HCT116 (cell line): Measurements from ENCODE around the gene LAD1. TPM values are rescaled to one million over a fixed set of nuclear protein-coding genes. Genes with fewer than 3 reads are reported as not detected.

Source experiments
- ATAC-seq: fragments of 200-7000 bp; cut with Tn5 transposase; 2 replicates; pipeline ENCODE4 v1.9.1; 2020; ENCODE audit warnings: mild to moderate bottlenecking, moderate library complexity
- BruUV-seq: library from RNA; stranded (reverse); fragments of 400-500 nt; replicated peaks from 2 replicates; lab custom pipeline; 2021; lab: Mats Ljungman, UMichigan
- CTCF ChIA-PET: fragments of 300-600 bp; sonication (Branson Sonifier 250); formaldehyde crosslinking; loops from one replicate; lab custom pipeline; 2021; ENCODE audit warnings: antibody characterized with exemption; lab: Charles Lee
- POLR2A ChIA-PET: fragments of 300-600, 350-600 bp; sonication (Branson Sonifier 250); formaldehyde crosslinking; loops from one replicate; lab custom pipeline; 2021; ENCODE audit warnings: antibody characterized with exemption; lab: Charles Lee
- RAD21 ChIA-PET, 2 experiments: fragments of 300-600 bp; sonication (Branson Sonifier 250); formaldehyde crosslinking; loops; one replicate each; lab custom pipeline; 2023; ENCODE audit warnings: low total read pairs in 2 of 2; ENCODE audit not compliant: uncharacterized antibody in 2 of 2, unreplicated experiment in 2 of 2, low non-redundant PET in 1 of 2; lab: Charles Lee
- DNase-seq: peaks from one replicate; pipeline ENCODE4 v3.0.0-alpha.2; 2010; ENCODE audit warnings: low read depth, low spot score
- H2AFZ ChIP-seq: fragments of 200-600 bp; shearing (Covaris generic), sonication (generic); 2 replicates; pipeline ENCODE4 v1.6.1; 2017; ENCODE audit warnings: low read depth, mixed run types, mixed read lengths, antibody characterized with exemption, low read length; ENCODE audit not compliant: poor library complexity, severe bottlenecking
- H3K27ac ChIP-seq: 2 replicates; pipeline ENCODE4 v1.5.1; 2012; ENCODE audit warnings: low read depth, low read length
- H3K27me3 ChIP-seq: fragments of 200-600 bp; sonication (generic); 2 replicates; pipeline ENCODE4 v1.6.1; 2016; ENCODE audit warnings: mixed run types, low read length, mixed read lengths; ENCODE audit not compliant: insufficient read depth
- H3K36me3 ChIP-seq, 2 experiments: fragments of 200-500 bp in 1 of 2; fragments of 200-600 bp in 1 of 2; sonication (Bioruptor generic) in 1 of 2; sonication (generic) in 1 of 2; 2 replicates each; pipeline versions ENCODE4 v1.5.1 to v1.6.1; 2014 to 2016; ENCODE audit warnings: low read length in 2 of 2, inconsistent platforms in 1 of 2, mixed read lengths in 1 of 2, mixed run types in 1 of 2; ENCODE audit not compliant: insufficient read depth in 2 of 2, control insufficient read depth in 1 of 2
- H3K4me1 ChIP-seq, 2 experiments: fragments of 200-600 bp in 1 of 2; sonication (generic) in 1 of 2; 2 replicates each; pipeline versions ENCODE4 v1.5.1 to v1.6.1; 2012 to 2017; ENCODE audit warnings: low read length in 2 of 2, inconsistent platforms in 1 of 2, mild to moderate bottlenecking in 1 of 2, mixed read lengths in 1 of 2, mixed run types in 1 of 2, moderate library complexity in 1 of 2; ENCODE audit not compliant: insufficient read depth in 2 of 2, control insufficient read depth in 1 of 2
- H3K4me2 ChIP-seq: fragments of 200-600 bp; sonication (generic); 2 replicates; pipeline ENCODE4 v1.6.1; 2017; ENCODE audit warnings: mixed run types, low read length, mixed read lengths
- H3K4me3 ChIP-seq, 2 experiments: fragments of 200-600 bp in 1 of 2; sonication (generic) in 1 of 2; replicated peaks in 1 of 2; 2 replicates each; pipeline ENCODE4 v1.5.1; 2011 to 2016; ENCODE audit warnings: low read length in 2 of 2, control low read depth in 1 of 2, low read depth in 1 of 2, mild to moderate bottlenecking in 1 of 2, mixed read lengths in 1 of 2, mixed run types in 1 of 2
- H3K79me2 ChIP-seq: fragments of 200-600 bp; sonication (generic); 2 replicates; pipeline ENCODE4 v1.6.1; 2017; ENCODE audit warnings: mild to moderate bottlenecking, mixed run types, low read length, moderate library complexity, mixed read lengths; ENCODE audit not compliant: insufficient read depth
- H3K9ac ChIP-seq: fragments of 200-600 bp; sonication (generic); 2 replicates; pipeline ENCODE4 v1.6.1; 2016; ENCODE audit warnings: low read length, mixed read lengths
- H3K9me2 ChIP-seq: fragments of 200-600 bp; sonication (generic), shearing (Covaris generic); 2 replicates; pipeline ENCODE4 v1.6.1; 2017; ENCODE audit warnings: mixed run types, mild to moderate bottlenecking, moderate library complexity; ENCODE audit not compliant: insufficient read depth
- H3K9me3 ChIP-seq, 2 experiments: fragments of 200-500 bp in 1 of 2; fragments of 200-600 bp in 1 of 2; sonication (Bioruptor generic) in 1 of 2; sonication (generic) in 1 of 2; 2 replicates each; pipeline ENCODE4 v1.6.1; 2014 to 2017; ENCODE audit warnings: low read length in 2 of 2, mixed read lengths in 2 of 2, inconsistent platforms in 1 of 2, low read depth in 1 of 2, mild to moderate bottlenecking in 1 of 2, mixed run types in 1 of 2, moderate library complexity in 1 of 2; ENCODE audit not compliant: control insufficient read depth in 1 of 2, insufficient read depth in 1 of 2
- H4K20me1 ChIP-seq: fragments of 200-600 bp; sonication (generic), shearing (Covaris generic); 2 replicates; pipeline ENCODE4 v1.6.1; 2017; ENCODE audit warnings: mixed run types, mild to moderate bottlenecking, moderate library complexity; ENCODE audit not compliant: insufficient read depth
- ATF3 ChIP-seq: IDR thresholded peaks from 2 replicates; pipeline ENCODE4 v1.6.1; 2012
- CEBPB ChIP-seq: IDR thresholded peaks from 2 replicates; pipeline ENCODE4 v1.6.1; 2012; ENCODE audit warnings: low read depth
- CTCF ChIP-seq, 3 experiments: fragments of 200-600 bp in 1 of 3; sonication (generic) in 1 of 3; IDR thresholded peaks in 2 of 3; conservative IDR thresholded peaks in 1 of 3; 2 replicates each; pipeline ENCODE4 v1.5.1; 2012 to 2017; ENCODE audit warnings: low read depth in 2 of 3, low read length in 2 of 3, antibody characterized with exemption in 1 of 3, borderline replicate concordance in 1 of 3, control low read depth in 1 of 3, mild to moderate bottlenecking in 1 of 3, mixed read lengths in 1 of 3, mixed run types in 1 of 3, moderate library complexity in 1 of 3; ENCODE audit not compliant: insufficient read depth in 1 of 3
- EGR1 ChIP-seq: IDR thresholded peaks from 2 replicates; pipeline ENCODE4 v1.6.1; 2012; ENCODE audit warnings: low read depth
- ELF1 ChIP-seq: IDR thresholded peaks from 2 replicates; pipeline ENCODE4 v1.6.1; 2012; ENCODE audit warnings: low read depth, borderline replicate concordance
- EZH2 ChIP-seq: fragments of 200-600 bp; sonication (generic); IDR thresholded peaks from 2 replicates; pipeline ENCODE4 v1.6.1; 2017; ENCODE audit warnings: antibody characterized with exemption, mixed run types
- EZH2phosphoT487 ChIP-seq: fragments of 200-600 bp; IDR thresholded peaks from 2 replicates; pipeline ENCODE4 v1.6.1; 2018; ENCODE audit warnings: antibody characterized with exemption, borderline replicate concordance
- FOSL1 ChIP-seq: IDR thresholded peaks from 2 replicates; pipeline ENCODE4 v1.6.1; 2012; ENCODE audit warnings: low read depth
- JUND ChIP-seq: IDR thresholded peaks from 2 replicates; pipeline ENCODE4 v1.6.1; 2012
- MAX ChIP-seq: IDR thresholded peaks from 2 replicates; pipeline ENCODE4 v1.6.1; 2012
- POLR2A ChIP-seq: IDR thresholded peaks from 2 replicates; pipeline ENCODE4 v1.7.0; 2011; ENCODE audit warnings: borderline replicate concordance; ENCODE audit not compliant: insufficient read depth, insufficient read length; ENCODE audit errors: extremely low read depth
- POLR2AphosphoS5 ChIP-seq: IDR thresholded peaks from 2 replicates; pipeline ENCODE4 v1.6.1; 2011; ENCODE audit warnings: mild to moderate bottlenecking, low read depth, low read length, moderate library complexity
- RAD21 ChIP-seq: IDR thresholded peaks from 2 replicates; pipeline ENCODE4 v1.6.1; 2012; ENCODE audit warnings: low read depth, mild to moderate bottlenecking
- REST ChIP-seq: IDR thresholded peaks from 2 replicates; pipeline ENCODE4 v1.6.1; 2012; ENCODE audit warnings: low read depth
- SIN3A ChIP-seq: IDR thresholded peaks from 2 replicates; pipeline ENCODE4 v1.6.1; 2012; ENCODE audit warnings: low read depth
- SP1 ChIP-seq: IDR thresholded peaks from 2 replicates; pipeline ENCODE4 v1.6.1; 2012; ENCODE audit warnings: low read depth
- SRF ChIP-seq: IDR thresholded peaks from 2 replicates; pipeline ENCODE4 v1.6.1; 2012; ENCODE audit warnings: low read depth
- TCF7L2 ChIP-seq: IDR thresholded peaks from 2 replicates; pipeline ENCODE4 v1.7.0; 2011; ENCODE audit warnings: borderline replicate concordance, inconsistent platforms; ENCODE audit not compliant: insufficient read depth, insufficient read length; ENCODE audit errors: extremely low read depth
- YY1 ChIP-seq: IDR thresholded peaks from 2 replicates; pipeline ENCODE4 v1.6.1; 2011; ENCODE audit warnings: low read length, low read depth, moderate library complexity, mild to moderate bottlenecking; ENCODE audit not compliant: insufficient replicate concordance; ENCODE audit errors: extremely low read depth
- ZNF274 ChIP-seq: fragments of 200-500 bp; sonication (Bioruptor generic); IDR thresholded peaks from 2 replicates; pipeline ENCODE4 v1.6.1; 2014; ENCODE audit warnings: mild to moderate bottlenecking, low read depth, low read length, inconsistent platforms
- intact Hi-C: fragments of 100-400 bp; cut with micrococcal nuclease; formaldehyde crosslinking; loops from 2 replicates; pipeline ENCODE4 v1.10.0; 2022
- total RNA-seq: library from RNA; stranded (reverse); gene quantifications from one replicate; pipeline ENCODE4 v1.2.1, GENCODE V29; 2021; ENCODE audit not compliant: unreplicated experiment

The LAD1 gene
- total RNA-seq, 1 experiment from 2014 or later = 56.1 TPM

DNA sequence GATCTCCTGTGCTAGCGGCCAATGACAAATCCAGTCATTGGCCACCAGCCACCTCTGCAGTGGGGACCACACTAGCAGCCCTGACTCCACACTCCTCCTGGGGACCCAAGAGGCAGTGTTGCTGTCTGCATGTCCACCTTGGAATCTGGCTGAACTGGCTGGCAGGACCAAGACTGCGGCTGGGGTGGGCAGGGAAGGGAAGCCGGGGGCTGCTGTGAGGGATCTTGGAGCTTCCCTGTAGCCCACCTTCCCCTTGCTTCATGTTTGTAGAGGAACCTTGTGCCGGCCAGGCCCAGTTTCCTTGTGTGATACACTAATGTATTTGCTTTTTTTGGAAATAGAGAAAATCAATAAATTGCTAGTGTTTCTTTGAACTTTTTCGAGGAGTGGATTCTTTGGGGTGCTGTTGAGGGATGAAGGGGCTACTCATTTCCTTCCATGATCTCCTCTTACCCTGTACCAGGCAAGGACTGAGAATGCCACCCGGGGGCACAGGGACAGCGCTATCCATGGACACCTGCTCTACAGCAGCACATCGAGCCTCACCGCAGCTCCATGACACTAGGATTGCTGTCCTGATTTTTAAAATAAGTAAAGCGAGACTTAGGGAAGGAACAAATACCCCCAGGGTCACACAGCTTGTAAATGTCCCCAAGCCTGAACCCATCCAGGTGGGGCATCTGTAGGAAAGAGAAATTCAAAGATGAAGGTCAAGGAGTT lies 66.3 kb downstream of the LAD1 start:
- ChIA-PET RAD21 (no interaction called here), CTCF (interaction anchor here (0.9 to 1.6 kb wide), 3 partner anchors 14 to 43 kb away, joined by 3 read pairs; no protein-coding TSS in a partner anchor), POLR2A (no interaction called here)
- BruUV-seq = no TSS peak
- Histone ChIP-seq H3K9ac (no peak overlapping the region), H3K4me3 (no peak overlapping the region), H3K36me3 (no peaks in the 10 kb centered on the region), H3K9me3 (no peaks in the 10 kb centered on the region), H2AFZ (no peak overlapping the region), H3K9me2 (no peaks in the 10 kb centered on the region), H3K27me3 (no peaks in the 10 kb centered on the region), H4K20me1 (no peaks in the 10 kb centered on the region), H3K4me1 (no peaks in the 10 kb centered on the region), H3K79me2 (no peaks in the 10 kb centered on the region), H3K27ac (no peak overlapping the region), H3K4me2 (no peak overlapping the region)
- DNase-seq (no peak), ATAC-seq (no peak)
- TF ChIP-seq YY1 (no peak), REST (no peak), TCF7L2 (no peak), POLR2AphosphoS5 (no peak), FOSL1 (no peak), MAX (no peak), SRF (no peak), ATF3 (no peak), POLR2A (no peak), JUND (no peak), CTCF (IDR thresholded peaks at IDR 0.05 in 2 of 3, conservative IDR thresholded peaks at IDR 0.05 in 1 of 3; ENCODE audit: borderline replicate concordance in 1 of 3, insufficient read depth in 1 of 3, low read depth in 2 of 3, low read length in 2 of 3) (no peak), ELF1 (no peak), CEBPB (no peak), SP1 (no peak), RAD21 (no peak), EGR1 (no peak), ZNF274 (no peak), EZH2 (no peak), EZH2phosphoT487 (no peak), SIN3A (no peak)
- intact Hi-C loops = no loop called here
